GM23338 (cell line): ENCODE data around the gene UBL3. TPM values are rescaled to one million over a fixed set of nuclear protein-coding genes. Genes with fewer than 3 reads are reported as not detected.

ENCODE experiments used
- ATAC-seq: fragments of 200-7000 bp; cut with Tn5 transposase; 3 replicates; pipeline ENCODE4 v1.9.1; 2020
- DNase-seq: peaks from one replicate; pipeline ENCODE4 v3.0.0-alpha.2; 2015; ENCODE audit warnings: low spot score
- H2AFZ ChIP-seq: fragments of 200-600 bp; sonication (generic); 2 replicates; pipeline ENCODE4 v1.8.0; 2016; ENCODE audit warnings: antibody characterized with exemption, mild to moderate bottlenecking, moderate library complexity
- H3F3A ChIP-seq: fragments of 200-600 bp; sonication (generic); replicated peaks from 2 replicates; pipeline ENCODE4 v1.8.0; 2017; ENCODE audit warnings: antibody characterized with exemption, mixed run types, low read depth
- H3K27ac ChIP-seq: fragments of 200-600 bp; sonication (generic); 2 replicates; pipeline ENCODE4 v1.6.1; 2016; ENCODE audit warnings: low read depth
- H3K27me3 ChIP-seq: fragments of 200-600 bp; sonication (generic); 2 replicates; pipeline ENCODE4 v1.8.0; 2016; ENCODE audit warnings: mild to moderate bottlenecking, mixed run types, moderate library complexity; ENCODE audit not compliant: insufficient read depth
- H3K36me3 ChIP-seq: fragments of 200-600 bp; sonication (generic); 2 replicates; pipeline ENCODE4 v1.8.0; 2016; ENCODE audit warnings: mild to moderate bottlenecking; ENCODE audit not compliant: insufficient read depth
- H3K4me1 ChIP-seq: fragments of 200-600 bp; sonication (generic); 2 replicates; pipeline ENCODE4 v1.8.0; 2016; ENCODE audit warnings: mild to moderate bottlenecking, moderate library complexity; ENCODE audit not compliant: insufficient read depth
- H3K4me2 ChIP-seq: fragments of 200-600 bp; sonication (generic); 2 replicates; pipeline ENCODE4 v1.7.1; 2017; ENCODE audit warnings: mixed run types
- H3K4me3 ChIP-seq: fragments of 200-600 bp; sonication (generic); 2 replicates; pipeline ENCODE4 v1.6.1; 2016; ENCODE audit warnings: mixed run types
- H3K79me2 ChIP-seq: fragments of 200-600 bp; sonication (generic); replicated peaks from 2 replicates; pipeline ENCODE4 v1.8.0; 2017; ENCODE audit warnings: mild to moderate bottlenecking; ENCODE audit not compliant: insufficient read depth
- H3K9me2 ChIP-seq: fragments of 200-600 bp; sonication (generic); 2 replicates; pipeline ENCODE4 v1.8.0; 2017; ENCODE audit not compliant: insufficient read depth
- H4K20me1 ChIP-seq: fragments of 200-600 bp; sonication (generic); replicated peaks from 2 replicates; pipeline ENCODE4 v1.8.0; 2017; ENCODE audit warnings: mild to moderate bottlenecking; ENCODE audit not compliant: insufficient read depth
- H3K27ac Mint-ChIP-seq: 2 replicates; pipeline ENCODE4 v1.8.0; 2020; ENCODE audit warnings: inconsistent platforms, mild to moderate bottlenecking, moderate library complexity, mixed read lengths
- H3K27me3 Mint-ChIP-seq: 3 replicates; pipeline ENCODE4 v1.8.0; 2022; ENCODE audit warnings: low read depth, mild to moderate bottlenecking, moderate library complexity, mixed read lengths, inconsistent platforms; ENCODE audit not compliant: insufficient read depth, poor library complexity
- H3K36me3 Mint-ChIP-seq: 3 replicates; pipeline ENCODE4 v1.8.0; 2021; ENCODE audit warnings: low read depth, mild to moderate bottlenecking, inconsistent platforms, moderate library complexity, mixed read lengths
- H3K4me1 Mint-ChIP-seq: 3 replicates; pipeline ENCODE4 v1.8.0; 2020; ENCODE audit warnings: mild to moderate bottlenecking, inconsistent platforms, mixed read lengths
- H3K4me3 Mint-ChIP-seq: 3 replicates; pipeline ENCODE4 v1.8.0; 2021; ENCODE audit warnings: moderate library complexity, mild to moderate bottlenecking, inconsistent platforms, mixed read lengths
- H3K9me3 Mint-ChIP-seq: 3 replicates; pipeline ENCODE4 v1.8.0; 2020; ENCODE audit warnings: moderate library complexity, mild to moderate bottlenecking, inconsistent platforms, mixed read lengths
- EZH2 ChIP-seq: fragments of 200-600 bp; sonication (generic); IDR thresholded peaks from one replicate; pipeline ENCODE4 v1.8.0; 2017; ENCODE audit warnings: antibody characterized with exemption, mild to moderate bottlenecking, low read depth; ENCODE audit not compliant: unreplicated experiment
- JUNB ChIP-seq: IDR thresholded peaks from one replicate; pipeline ENCODE4 v1.6.1; 2016; ENCODE audit warnings: antibody characterized with exemption; ENCODE audit not compliant: unreplicated experiment
- NANOG ChIP-seq: IDR thresholded peaks from 2 replicates; pipeline ENCODE4 v1.6.1; 2016; ENCODE audit warnings: antibody characterized with exemption, borderline replicate concordance
- POLR2AphosphoS5 ChIP-seq: IDR thresholded peaks from 2 replicates; pipeline ENCODE4 v1.6.1; 2016; ENCODE audit warnings: antibody characterized with exemption, low read depth
- STAT1 ChIP-seq: IDR thresholded peaks from one replicate; pipeline ENCODE4 v1.6.1; 2016; ENCODE audit warnings: antibody characterized with exemption; ENCODE audit not compliant: unreplicated experiment
- ZNF114 ChIP-seq: fragments of 250-450 bp; sonication (Bioruptor Pico); IDR thresholded peaks from 2 replicates; pipeline ENCODE4 v1.5.0; 2020; ENCODE audit warnings: mild to moderate bottlenecking, moderate library complexity
- polyA plus RNA-seq: library from polyadenylated mRNA; unstranded; fragments of >200 nt; fragmentation: Nextera tagmentation; extraction: Ambion mirVana; gene quantifications from 2 replicates; pipeline ENCODE4 v1.2.1, GENCODE V29; 2016
- total RNA-seq: library from RNA; depleted of rRNA; stranded (reverse); fragments of >200 nt; shearing (Covaris generic); gene quantifications from 2 replicates; pipeline ENCODE4 v1.2.3, GENCODE V29; 2014
- TF ChIP-seq, protein P1 (sequence below): fragments of 250-450 bp; sonication (Bioruptor Pico); IDR thresholded peaks from 2 replicates; pipeline ENCODE4 v1.5.0; 2020; ENCODE audit warnings: mild to moderate bottlenecking, moderate library complexity
- TF ChIP-seq, protein P2 (sequence below): IDR thresholded peaks from one replicate; pipeline ENCODE4 v1.6.1; 2018; ENCODE audit warnings: antibody characterized with exemption; ENCODE audit not compliant: unreplicated experiment

The UBL3 gene
- total and polyA plus RNA-seq, 2 experiments from 2014 or later = 9.7 to 21.1 TPM

DNA sequence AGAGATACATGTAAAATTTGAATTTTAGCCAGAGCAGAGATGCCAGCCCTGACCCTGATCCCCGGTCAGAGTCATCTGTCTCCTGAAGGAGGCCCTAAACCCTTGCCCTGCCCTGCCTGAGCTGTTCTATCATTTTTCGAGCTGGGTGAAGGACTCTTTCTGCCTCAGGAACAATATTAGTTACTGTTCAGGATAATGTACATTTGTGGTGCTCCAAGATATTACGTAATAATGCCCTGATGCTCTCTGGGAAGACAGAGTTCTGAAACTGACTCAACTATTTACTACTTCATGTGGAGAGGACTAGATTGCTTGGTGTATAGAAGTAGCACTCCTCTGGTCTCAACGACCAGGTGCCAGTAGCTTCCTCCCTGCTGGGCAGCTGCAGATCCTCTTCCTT is 37.9 kb upstream of the UBL3 start (continued):
- TF ChIP-seq, protein P1, sequence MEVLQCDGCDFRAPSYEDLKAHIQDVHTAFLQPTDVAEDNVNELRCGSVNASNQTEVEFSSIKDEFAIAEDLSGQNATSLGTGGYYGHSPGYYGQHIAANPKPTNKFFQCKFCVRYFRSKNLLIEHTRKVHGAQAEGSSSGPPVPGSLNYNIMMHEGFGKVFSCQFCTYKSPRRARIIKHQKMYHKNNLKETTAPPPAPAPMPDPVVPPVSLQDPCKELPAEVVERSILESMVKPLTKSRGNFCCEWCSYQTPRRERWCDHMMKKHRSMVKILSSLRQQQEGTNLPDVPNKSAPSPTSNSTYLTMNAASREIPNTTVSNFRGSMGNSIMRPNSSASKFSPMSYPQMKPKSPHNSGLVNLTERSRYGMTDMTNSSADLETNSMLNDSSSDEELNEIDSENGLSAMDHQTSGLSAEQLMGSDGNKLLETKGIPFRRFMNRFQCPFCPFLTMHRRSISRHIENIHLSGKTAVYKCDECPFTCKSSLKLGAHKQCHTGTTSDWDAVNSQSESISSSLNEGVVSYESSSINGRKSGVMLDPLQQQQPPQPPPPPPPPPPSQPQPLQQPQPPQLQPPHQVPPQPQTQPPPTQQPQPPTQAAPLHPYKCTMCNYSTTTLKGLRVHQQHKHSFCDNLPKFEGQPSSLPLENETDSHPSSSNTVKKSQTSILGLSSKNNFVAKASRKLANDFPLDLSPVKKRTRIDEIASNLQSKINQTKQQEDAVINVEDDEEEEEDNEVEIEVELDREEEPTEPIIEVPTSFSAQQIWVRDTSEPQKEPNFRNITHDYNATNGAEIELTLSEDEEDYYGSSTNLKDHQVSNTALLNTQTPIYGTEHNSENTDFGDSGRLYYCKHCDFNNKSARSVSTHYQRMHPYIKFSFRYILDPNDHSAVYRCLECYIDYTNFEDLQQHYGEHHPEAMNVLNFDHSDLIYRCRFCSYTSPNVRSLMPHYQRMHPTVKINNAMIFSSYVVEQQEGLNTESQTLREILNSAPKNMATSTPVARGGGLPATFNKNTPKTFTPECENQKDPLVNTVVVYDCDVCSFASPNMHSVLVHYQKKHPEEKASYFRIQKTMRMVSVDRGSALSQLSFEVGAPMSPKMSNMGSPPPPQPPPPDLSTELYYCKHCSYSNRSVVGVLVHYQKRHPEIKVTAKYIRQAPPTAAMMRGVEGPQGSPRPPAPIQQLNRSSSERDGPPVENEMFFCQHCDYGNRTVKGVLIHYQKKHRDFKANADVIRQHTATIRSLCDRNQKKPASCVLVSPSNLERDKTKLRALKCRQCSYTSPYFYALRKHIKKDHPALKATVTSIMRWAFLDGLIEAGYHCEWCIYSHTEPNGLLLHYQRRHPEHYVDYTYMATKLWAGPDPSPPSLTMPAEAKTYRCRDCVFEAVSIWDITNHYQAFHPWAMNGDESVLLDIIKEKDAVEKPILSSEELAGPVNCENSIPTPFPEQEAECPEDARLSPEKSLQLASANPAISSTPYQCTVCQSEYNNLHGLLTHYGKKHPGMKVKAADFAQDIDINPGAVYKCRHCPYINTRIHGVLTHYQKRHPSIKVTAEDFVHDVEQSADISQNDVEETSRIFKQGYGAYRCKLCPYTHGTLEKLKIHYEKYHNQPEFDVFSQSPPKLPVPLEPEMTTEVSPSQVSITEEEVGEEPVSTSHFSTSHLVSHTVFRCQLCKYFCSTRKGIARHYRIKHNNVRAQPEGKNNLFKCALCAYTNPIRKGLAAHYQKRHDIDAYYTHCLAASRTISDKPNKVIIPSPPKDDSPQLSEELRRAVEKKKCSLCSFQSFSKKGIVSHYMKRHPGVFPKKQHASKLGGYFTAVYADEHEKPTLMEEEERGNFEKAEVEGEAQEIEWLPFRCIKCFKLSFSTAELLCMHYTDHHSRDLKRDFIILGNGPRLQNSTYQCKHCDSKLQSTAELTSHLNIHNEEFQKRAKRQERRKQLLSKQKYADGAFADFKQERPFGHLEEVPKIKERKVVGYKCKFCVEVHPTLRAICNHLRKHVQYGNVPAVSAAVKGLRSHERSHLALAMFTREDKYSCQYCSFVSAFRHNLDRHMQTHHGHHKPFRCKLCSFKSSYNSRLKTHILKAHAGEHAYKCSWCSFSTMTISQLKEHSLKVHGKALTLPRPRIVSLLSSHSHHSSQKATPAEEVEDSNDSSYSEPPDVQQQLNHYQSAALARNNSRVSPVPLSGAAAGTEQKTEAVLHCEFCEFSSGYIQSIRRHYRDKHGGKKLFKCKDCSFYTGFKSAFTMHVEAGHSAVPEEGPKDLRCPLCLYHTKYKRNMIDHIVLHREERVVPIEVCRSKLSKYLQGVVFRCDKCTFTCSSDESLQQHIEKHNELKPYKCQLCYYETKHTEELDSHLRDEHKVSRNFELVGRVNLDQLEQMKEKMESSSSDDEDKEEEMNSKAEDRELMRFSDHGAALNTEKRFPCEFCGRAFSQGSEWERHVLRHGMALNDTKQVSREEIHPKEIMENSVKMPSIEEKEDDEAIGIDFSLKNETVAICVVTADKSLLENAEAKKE (CRISPR knock-in tag) = no peak
- TF ChIP-seq EZH2 (no peak), JUNB (no peak), POLR2AphosphoS5 (no peak)

DNA sequence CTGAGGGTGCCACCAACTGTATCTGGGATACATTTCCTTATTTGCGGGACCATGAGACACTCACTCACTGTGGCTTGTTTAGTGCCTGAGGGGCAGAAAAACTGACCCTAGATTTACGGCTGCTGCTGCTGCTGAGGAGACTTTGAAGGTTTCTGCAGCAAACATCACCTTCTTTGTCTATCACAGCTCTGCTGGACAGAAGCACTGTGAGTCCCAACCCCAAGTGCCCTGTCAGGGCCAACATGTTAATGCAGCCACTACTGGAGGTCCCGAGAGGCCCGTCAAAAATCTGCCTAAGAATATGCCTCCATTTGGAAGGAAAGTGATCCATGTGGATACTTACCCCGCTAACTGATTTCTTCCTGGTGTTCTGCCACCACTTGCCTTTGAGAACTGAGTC is 37.3 kb upstream of the UBL3 start:
- H3K36me3 ChIP-seq = no peaks in the 10 kb centered on the region
- Mint-ChIP-seq H3K4me1 (peaks cover 44% of the 10 kb centered on the region), H3K36me3 (no peaks in the 10 kb centered on the region), H3K9me3 (no peaks in the 10 kb centered on the region), H3K27me3 (peaks cover 6% of the 10 kb centered on the region), H3K27ac (no peak overlapping the region), H3K4me3 (no peak overlapping the region)
- no peak overlapping the region for H3K4me3 ChIP-seq
- peaks cover 27% of the 10 kb centered on the region; the same call in 1 of the 2 replicates for H3K4me1 ChIP-seq
- peak overlapping the region; percentile 80 for H2AFZ ChIP-seq
- H4K20me1 ChIP-seq = no peaks in the 10 kb centered on the region
- DNase-seq = peak; percentile 24
- no peak overlapping the region for H3K4me2 ChIP-seq
- no peaks in the 10 kb centered on the region for H3K79me2 ChIP-seq
- 0 out of 2 replicates have a peak, but pooled peaks cover 3% of the 10 kb centered on the region for H3F3A ChIP-seq
- H3K9me2 ChIP-seq = no peaks in the 10 kb centered on the region
- ATAC-seq = no peak; the same call in 2 of the 3 replicates
- H3K27ac ChIP-seq = no peak overlapping the region
- no peaks in the 10 kb centered on the region for H3K27me3 ChIP-seq
- no peak for TF ChIP-seq ZNF114
- TF ChIP-seq NANOG = no peak
- TF ChIP-seq, protein P2, sequence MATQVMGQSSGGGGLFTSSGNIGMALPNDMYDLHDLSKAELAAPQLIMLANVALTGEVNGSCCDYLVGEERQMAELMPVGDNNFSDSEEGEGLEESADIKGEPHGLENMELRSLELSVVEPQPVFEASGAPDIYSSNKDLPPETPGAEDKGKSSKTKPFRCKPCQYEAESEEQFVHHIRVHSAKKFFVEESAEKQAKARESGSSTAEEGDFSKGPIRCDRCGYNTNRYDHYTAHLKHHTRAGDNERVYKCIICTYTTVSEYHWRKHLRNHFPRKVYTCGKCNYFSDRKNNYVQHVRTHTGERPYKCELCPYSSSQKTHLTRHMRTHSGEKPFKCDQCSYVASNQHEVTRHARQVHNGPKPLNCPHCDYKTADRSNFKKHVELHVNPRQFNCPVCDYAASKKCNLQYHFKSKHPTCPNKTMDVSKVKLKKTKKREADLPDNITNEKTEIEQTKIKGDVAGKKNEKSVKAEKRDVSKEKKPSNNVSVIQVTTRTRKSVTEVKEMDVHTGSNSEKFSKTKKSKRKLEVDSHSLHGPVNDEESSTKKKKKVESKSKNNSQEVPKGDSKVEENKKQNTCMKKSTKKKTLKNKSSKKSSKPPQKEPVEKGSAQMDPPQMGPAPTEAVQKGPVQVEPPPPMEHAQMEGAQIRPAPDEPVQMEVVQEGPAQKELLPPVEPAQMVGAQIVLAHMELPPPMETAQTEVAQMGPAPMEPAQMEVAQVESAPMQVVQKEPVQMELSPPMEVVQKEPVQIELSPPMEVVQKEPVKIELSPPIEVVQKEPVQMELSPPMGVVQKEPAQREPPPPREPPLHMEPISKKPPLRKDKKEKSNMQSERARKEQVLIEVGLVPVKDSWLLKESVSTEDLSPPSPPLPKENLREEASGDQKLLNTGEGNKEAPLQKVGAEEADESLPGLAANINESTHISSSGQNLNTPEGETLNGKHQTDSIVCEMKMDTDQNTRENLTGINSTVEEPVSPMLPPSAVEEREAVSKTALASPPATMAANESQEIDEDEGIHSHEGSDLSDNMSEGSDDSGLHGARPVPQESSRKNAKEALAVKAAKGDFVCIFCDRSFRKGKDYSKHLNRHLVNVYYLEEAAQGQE = no peak
- no peak for TF ChIP-seq EZH2
- no peak for TF ChIP-seq STAT1
